ENCODE measurements around the gene OR52A5.
"Not testable (repeated sequence)": the region's sequence is repeated elsewhere in the genome, so short reads cannot be mapped to it uniquely, and the experiment has no call there.

The OR52A5 gene

GRCh38 chr11:5137996-5138395 lies at the start of gene OR52A5:
OR52A5 (minus strand) TSS chr11:5138356; CDS start chr11:5132642, 5,714 bp downstream.
- in situ Hi-C loops (cut with MboI; ENCODE audit: low sequenced_read_pairs) = no loop called here

DNA sequence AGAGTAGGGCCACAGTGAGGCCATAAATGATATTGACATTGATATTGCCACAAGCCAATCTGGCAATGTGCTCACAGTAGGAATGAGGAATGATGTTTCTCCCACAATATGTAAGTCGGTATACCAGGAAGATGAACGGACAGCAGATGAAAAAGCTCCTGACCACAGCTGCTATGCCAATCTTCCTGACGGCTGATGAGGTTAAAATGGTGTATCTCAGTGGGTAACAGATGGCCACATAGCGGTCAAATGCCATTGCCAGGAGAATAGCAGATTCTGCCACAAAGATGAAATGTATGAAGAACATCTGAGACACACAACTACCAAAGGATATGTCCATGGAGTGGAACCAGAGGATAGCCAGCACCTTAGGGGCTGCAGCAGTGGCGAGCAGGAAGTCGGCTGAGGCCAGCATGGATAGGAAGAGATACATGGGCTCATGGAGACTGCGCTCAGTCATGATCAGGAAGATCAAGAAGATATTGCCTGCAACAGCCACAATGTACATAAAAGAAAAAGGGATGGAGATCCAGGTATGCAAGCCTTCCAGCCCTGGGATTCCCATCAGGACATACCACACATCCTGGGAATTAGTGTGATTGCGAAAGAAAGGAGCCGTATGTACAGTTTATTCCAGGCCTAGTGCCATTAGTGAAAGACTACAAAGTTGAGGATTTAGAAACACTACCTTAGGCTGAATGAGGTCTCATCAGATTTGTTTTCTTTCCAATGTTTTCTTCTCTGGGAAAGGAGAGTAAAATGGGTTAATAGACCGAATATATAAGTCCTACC lies 40.1 kb upstream of the OR52A5 start:
- in situ Hi-C loops (cut with MboI; ENCODE audit: low sequenced_read_pairs) = no loop called here

DNA sequence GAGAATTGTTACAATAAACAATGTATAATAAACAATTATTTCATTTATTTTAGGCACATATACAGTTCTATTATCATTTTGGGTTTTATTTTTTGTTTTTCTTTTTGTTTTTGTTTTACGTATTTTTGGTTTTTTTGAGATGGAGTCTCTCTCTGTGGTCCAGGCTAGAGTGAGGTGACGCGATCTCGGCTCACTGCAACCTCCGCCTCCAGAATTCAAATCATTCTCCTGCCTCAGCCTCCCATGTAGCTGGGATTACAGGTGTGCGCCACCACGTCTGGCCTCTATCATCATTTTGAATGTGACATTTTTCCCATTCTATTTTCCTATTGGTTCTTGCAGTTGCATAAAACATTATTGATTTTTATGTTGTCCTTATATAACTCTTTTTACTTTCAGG lies 36.8 kb upstream of the OR52A5 start:
- in situ Hi-C loops (cut with MboI; ENCODE audit: low sequenced_read_pairs) = no loop called here

DNA sequence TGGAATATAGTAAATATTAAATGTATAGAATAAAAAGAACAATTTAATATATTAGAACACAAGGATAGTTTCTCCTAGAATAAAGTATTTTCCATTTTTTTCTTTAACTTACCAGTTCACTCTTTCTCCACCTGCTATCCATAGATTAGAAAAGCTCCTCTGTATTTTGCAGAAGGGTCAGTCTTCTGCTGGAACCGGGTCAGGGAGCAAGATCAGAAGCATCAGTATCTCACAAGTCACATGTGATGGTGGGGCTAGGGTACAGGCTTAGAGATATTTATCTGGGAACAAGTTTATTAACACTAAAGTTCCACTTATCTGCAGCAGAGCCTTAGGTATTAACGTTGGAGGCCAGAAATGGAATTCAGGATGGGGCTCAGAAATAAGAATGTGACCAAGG lies 33.7 kb upstream of the OR52A5 start:
- in situ Hi-C loops (cut with MboI; ENCODE audit: low sequenced_read_pairs) = no loop called here

DNA sequence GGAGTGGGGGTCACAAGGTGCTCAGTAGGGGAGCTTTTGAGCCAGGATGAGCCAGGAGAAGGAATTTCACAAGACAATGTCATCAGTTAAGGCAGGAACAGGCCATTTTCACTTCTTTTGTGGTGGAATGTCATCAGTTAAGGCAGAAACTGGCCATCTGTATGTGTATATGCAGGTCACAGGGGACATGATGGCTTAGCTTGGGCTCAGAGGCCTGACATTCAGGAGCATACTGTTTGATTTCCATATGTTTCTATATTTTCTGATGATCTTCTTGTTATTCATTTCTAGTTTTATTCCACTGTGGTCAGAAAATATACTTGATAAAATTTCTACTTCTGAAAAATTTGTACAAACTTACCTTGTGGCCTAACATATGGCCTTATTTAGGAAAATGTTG lies 27.7 kb upstream of the OR52A5 start:
- in situ Hi-C loops (cut with MboI; ENCODE audit: low sequenced_read_pairs) = not testable (repeated sequence)

- in situ Hi-C loops (cut with MboI; ENCODE audit: low sequenced_read_pairs) = not testable (repeated sequence)
Measured at GRCh38 chr11:5164807-5165206, 26.7 kb upstream of the OR52A5 start.

- in situ Hi-C loops (cut with MboI; ENCODE audit: low sequenced_read_pairs) = not testable (repeated sequence)
Measured at GRCh38 chr11:5161045-5161444, 22.9 kb upstream of the OR52A5 start.

DNA sequence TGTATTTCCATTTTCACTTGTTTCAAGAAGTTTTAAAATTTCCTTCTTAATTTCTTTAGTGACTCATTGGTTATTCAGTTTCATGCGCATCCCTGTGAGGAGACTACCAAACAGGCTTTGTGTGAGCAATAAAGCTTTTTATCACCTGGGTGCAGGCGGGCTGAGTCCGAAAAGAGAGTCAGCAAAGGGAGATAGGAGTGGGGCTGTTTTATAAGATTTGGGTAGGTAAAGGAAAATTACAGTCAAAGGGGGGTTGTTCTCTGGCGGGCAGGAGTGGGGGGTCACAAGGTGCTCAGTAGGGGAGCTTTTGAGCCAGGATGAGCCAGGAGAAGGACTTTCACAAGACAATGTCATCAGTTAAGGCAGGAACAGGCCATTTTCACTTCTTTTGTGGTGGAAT lies 22.1 kb upstream of the OR52A5 start:
- in situ Hi-C loops (cut with MboI; ENCODE audit: low sequenced_read_pairs) = not testable (repeated sequence)

DNA sequence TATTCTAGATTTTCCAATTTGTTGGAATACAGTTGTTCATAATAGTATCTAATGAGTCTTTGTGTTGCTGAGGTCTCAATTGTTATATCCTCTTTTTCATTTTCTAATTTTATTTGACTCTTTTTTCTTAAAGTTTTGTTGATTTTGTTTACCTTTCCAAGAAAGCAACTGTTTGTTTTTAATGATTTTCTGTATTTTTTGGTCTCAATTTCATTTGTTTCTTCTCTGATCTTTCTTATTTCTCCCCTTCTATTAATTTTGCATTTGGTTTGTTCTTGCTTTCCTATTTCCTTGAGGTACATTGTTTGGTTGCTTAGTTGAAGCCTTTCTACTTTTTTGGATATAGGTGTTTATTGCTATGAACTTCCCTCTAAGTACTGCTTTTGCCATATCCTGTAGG lies 21.6 kb upstream of the OR52A5 start:
- in situ Hi-C loops (cut with MboI; ENCODE audit: low sequenced_read_pairs) = no loop called here

- in situ Hi-C loops (cut with MboI; ENCODE audit: low sequenced_read_pairs) = no loop called here
Measured at GRCh38 chr11:5154657-5155056, 16.5 kb upstream of the OR52A5 start, which contains the start of gene OR52A1. OR52A1 (minus strand) TSS chr11:5154757; CDS start chr11:5152369, 2,388 bp downstream.

- in situ Hi-C loops (cut with MboI; ENCODE audit: low sequenced_read_pairs) = no loop called here
Measured at GRCh38 chr11:5153574-5154431, 15.6 kb upstream of the OR52A5 start.

GRCh38 chr11:5151713-5152153 lies 13.6 kb upstream of the OR52A5 start:
- in situ Hi-C loops (cut with MboI; ENCODE audit: low sequenced_read_pairs) = no loop called here

DNA sequence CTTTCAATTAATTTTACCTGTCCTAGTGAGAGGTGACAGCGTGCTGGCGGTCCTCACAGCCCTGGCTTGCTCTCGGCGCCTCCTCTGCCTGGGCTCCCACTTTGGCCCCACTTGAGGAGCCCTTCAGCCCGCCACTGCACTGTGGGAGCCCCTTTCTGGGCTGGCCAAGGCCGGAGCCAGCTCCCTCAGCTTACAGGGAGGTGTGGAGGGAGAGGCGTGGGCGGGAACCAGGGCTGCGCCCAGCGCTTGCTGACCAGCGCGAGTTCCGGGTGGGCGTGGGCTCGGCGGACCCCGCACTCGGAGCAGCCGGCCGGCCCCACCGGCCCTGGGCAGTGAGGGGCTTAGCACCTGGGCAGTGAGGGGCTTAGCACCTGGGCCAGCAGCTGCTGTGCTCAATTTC lies 6.0 kb upstream of the OR52A5 start:
- in situ Hi-C loops (cut with MboI; ENCODE audit: low sequenced_read_pairs) = not testable (repeated sequence)

- in situ Hi-C loops (cut with MboI; ENCODE audit: low sequenced_read_pairs) = no loop called here
Measured at GRCh38 chr11:5137014-5137413, 1.1 kb downstream of the OR52A5 start.

- in situ Hi-C loops (cut with MboI; ENCODE audit: low sequenced_read_pairs) = no loop called here
Measured at GRCh38 chr11:5136261-5136660, 1.9 kb downstream of the OR52A5 start.

- in situ Hi-C loops (cut with MboI; ENCODE audit: low sequenced_read_pairs) = no loop called here
Measured at GRCh38 chr11:5131584-5132335, 6.4 kb downstream of the OR52A5 start.

- in situ Hi-C loops (cut with MboI; ENCODE audit: low sequenced_read_pairs) = no loop called here
Measured at GRCh38 chr11:5129457-5129877, 8.7 kb downstream of the OR52A5 start.

GRCh38 chr11:5124891-5125620 lies 13.1 kb downstream of the OR52A5 start:
- in situ Hi-C loops (cut with MboI; ENCODE audit: low sequenced_read_pairs) = no loop called here

DNA sequence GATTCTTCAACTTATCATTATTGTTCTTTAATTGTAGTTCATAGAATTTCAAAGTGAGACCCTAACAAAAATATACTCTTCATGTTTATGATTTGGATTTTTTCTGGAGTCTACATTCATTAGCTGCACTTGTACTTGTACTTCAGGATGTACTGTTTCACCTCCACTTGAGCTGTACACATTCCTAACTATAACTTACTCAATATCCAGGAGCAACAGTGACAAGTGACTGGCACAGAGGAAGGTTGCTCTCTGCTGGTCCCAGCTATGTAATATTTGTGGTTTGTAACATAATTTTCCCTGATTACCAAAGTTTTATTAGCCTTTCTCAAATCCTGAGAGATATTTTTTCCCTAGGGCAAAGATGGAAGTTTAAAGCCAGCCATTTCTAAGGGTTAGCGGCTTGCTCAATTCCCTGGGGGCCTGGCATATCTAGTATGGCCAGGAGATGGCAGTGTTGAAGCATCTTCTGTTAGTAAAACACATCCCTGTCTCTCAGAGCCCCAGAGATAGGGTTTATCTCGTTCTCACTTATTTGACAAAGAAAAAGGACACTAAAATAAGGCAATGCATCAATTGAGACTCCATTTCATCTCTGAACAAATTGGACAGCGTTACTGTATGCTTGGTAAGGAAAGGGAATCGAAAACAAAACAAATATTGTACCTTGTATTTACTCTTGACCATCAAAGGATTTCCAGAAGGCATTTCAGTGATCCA lies 14.2 kb downstream of the OR52A5 start:
- in situ Hi-C loops (cut with MboI; ENCODE audit: low sequenced_read_pairs) = no loop called here

- in situ Hi-C loops (cut with MboI; ENCODE audit: low sequenced_read_pairs) = no loop called here
Measured at GRCh38 chr11:5118893-5119292, 19.3 kb downstream of the OR52A5 start.
